Breast epithelium (tissue), 3 donors: ENCODE measurements around the gene YLPM1.

ENCODE experiments used
- POLR2A ChIP-seq: fragments of 450-650 bp; IDR thresholded peaks from one replicate; pipeline ENCODE4 v1.6.1; 2016; ENCODE audit warnings: antibody characterized with exemption, mild to moderate bottlenecking, moderate library complexity
- POLR2AphosphoS5 ChIP-seq, 3 donors: sonication (generic); formaldehyde crosslinking; IDR thresholded peaks; one replicate each; pipeline ENCODE4 v1.6.1; 2017; ENCODE audit warnings: antibody characterized with exemption in 3 of 3
- TF ChIP-seq, protein P1 (sequence below), 3 donors: fragments of 450-650 bp; IDR thresholded peaks; one replicate each; pipeline ENCODE4 v1.5.1; 2016 to 2017; ENCODE audit warnings: antibody characterized with exemption in 3 of 3, mild to moderate bottlenecking in 3 of 3, moderate library complexity in 3 of 3

DNA sequence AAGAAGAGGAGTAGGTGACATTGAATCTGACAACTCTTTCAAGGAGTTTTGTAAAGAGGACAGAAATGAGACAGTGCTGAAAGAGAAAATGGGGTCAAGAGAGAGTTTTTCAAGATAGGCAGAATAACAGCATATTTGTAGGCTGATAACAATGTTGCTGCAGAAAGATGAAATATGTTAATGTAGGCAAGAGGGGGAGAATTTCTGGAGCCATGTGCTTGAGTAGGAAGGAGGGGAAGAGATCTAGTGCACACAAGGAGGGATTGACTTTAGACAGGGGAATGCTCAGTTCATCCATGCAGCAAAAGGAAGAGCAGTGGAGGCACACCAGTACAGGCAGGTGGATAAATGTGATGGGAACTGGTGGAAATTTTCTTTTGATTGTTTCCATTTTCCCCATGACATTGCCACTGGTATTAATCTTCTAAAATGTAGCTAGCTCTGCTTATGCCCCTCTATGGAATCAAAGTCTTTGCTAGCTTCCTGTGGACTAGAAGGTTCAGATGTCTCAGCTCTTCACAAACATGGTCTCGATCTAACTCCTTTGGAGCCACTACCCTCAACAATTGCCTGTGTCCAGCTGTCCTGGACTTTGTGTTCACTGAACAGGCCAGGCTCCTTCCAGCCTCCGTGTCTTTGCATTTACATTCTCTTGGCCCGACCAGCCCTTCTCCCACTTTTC is 103.7 kb downstream of the YLPM1 start:
- TF ChIP-seq, protein P1, sequence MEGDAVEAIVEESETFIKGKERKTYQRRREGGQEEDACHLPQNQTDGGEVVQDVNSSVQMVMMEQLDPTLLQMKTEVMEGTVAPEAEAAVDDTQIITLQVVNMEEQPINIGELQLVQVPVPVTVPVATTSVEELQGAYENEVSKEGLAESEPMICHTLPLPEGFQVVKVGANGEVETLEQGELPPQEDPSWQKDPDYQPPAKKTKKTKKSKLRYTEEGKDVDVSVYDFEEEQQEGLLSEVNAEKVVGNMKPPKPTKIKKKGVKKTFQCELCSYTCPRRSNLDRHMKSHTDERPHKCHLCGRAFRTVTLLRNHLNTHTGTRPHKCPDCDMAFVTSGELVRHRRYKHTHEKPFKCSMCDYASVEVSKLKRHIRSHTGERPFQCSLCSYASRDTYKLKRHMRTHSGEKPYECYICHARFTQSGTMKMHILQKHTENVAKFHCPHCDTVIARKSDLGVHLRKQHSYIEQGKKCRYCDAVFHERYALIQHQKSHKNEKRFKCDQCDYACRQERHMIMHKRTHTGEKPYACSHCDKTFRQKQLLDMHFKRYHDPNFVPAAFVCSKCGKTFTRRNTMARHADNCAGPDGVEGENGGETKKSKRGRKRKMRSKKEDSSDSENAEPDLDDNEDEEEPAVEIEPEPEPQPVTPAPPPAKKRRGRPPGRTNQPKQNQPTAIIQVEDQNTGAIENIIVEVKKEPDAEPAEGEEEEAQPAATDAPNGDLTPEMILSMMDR (IDR thresholded peaks at IDR 0.05): no peak
- TF ChIP-seq POLR2AphosphoS5 (IDR thresholded peaks at IDR 0.05): no peak
- no peak for TF ChIP-seq POLR2A
